GM21381 (cell line): ENCODE results near the gene NSUN5.
"Not testable (repeated sequence)": the region's sequence is repeated elsewhere in the genome, so short reads cannot be mapped to it uniquely, and the experiment has no call there.

ENCODE experiments used
- ATAC-seq: cut with Tn5 transposase; IDR thresholded peaks from one replicate; pipeline ENCODE4 v1.9.1; 2021; ENCODE audit warnings: mild to moderate bottlenecking, moderate library complexity; ENCODE audit not compliant: unreplicated experiment

The NSUN5 gene

DNA sequence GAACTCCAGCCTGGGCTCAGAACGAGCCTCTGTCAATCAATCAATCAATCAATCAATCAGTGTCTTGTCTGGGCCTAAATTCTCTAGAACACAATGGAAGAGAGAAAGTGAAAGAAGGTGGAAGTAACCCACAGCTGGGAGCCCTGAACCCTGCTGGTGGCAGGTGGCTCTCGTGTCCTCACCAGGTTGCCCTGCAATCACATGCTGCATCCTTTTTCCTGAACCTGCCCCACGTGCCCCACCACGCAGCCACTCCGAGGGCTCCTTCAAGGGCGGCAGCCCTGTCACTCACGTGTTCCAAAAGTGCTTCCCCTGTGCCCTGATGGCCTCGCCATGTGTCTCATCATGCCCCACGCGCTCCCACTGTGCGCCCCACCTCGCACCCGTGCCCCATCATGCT lies 18.8 kb upstream of the NSUN5 start:
- not testable (repeated sequence) for ATAC-seq

DNA sequence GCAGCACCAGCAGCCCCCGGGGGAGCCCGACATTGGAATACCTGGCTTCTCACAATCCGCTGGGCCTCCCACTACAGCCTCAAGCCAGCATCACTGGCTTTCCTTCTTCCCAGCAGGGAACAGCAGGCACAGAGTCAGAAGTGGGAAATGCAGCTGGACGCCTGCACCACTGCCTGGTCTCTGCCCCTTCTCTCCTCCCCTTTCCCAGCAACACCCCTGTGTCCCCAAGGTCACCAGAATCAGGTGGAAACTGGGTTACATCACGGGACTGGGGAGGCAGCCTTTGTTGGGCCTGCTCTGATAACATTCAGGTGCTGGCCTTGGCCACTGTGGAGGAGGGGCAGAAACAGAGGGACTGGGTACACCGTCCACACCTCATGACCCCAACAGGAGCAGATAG lies 16.8 kb upstream of the NSUN5 start:
- ATAC-seq, result not testable (repeated sequence)

DNA sequence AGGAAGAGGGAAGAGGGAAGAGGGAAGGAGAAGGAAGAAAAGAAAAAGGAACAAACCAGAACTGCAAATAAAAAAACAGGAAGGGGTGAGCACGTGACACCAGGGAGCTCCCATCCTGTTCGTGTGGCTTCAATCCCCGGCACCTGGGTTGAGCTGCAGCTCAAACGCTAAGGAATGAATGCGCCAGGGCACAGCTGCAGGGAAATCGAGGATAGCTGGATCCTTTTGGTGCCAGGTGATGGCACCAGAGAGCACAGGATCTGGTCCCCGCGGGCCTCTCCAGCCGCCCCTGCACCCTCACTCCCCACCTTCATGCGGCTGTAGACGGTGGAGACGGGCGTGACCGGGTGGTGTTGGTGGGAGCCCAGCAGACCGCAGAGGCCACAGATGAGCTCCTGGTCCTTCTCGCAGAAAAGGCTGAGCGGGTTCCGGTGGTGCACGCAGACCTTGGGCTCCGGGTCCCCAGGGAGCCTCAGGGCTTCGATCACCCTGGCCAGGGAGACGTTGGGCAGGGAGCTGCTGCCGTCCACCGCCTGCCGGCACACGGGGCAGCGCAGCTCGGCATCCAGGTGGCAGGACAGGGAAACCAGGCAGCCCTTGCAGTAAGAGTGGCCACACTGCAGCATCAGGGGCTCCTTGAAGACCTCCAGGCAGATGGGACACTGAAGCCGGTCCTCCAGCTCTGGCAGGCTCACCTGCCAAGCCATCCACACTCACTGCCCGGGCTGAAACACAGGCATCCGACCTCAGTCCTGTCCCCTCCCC lies 15.6 kb upstream of the NSUN5 start:
- peak; percentile 54 for ATAC-seq

GRCh38 chr7:73323434-73324080 lies 14.9 kb upstream of the NSUN5 start:
- not testable (repeated sequence) for ATAC-seq

- not testable (repeated sequence) for ATAC-seq
Observed at GRCh38 chr7:73320009-73320408, 11.4 kb upstream of the NSUN5 start.

GRCh38 chr7:73319541-73319940 lies 10.9 kb upstream of the NSUN5 start:
- not testable (repeated sequence) for ATAC-seq

DNA sequence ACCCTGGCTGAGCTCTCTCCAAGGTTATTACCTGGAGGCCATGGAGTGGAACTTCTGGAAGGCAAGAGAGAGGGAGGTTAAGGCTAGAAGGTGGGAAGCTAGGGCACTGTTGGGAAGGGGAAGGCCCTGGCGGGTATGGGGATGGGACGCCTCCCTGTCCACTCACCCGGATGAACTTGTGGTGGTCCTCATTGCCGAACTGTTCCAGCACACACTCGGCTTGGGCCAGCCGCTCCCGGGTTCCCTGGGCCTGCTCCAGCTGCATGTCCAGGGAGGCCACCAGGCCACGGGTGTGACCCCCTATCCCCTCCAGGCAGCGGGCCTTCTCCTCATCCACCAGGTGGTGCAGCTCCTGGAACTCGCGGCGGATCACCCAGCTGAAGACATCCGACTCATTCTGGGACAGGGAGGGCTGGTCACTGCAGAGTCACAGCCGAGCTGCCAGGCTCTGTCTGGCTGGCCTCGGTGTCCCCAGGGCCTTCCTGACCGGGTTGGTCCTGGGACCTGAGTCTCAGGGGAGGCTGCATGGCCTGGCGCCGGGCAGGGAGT lies 10.1 kb upstream of the NSUN5 start:
- not testable (repeated sequence) for ATAC-seq

DNA sequence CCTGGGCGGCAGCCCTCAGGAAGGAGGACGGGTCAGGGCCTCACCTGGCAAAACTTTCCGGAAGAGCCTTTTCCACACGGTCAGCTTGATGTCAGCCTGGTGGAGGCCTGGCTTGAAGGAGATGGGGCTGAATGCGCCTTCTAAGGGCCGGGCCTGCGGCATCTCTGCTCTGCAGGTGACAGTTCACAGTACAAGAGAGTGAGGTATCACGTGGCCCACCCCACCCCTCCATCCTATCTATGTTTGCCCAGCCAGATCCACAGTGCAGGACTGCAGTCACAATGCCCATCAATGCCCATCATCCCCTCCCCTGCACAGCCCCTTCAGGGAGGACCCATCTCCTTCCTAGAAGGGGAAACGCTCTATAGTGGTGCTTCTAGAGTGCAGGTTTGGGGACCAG lies 7.9 kb upstream of the NSUN5 start:
- no peak for ATAC-seq

GRCh38 chr7:73314271-73314670 lies 5.6 kb upstream of the NSUN5 start:
- no peak for ATAC-seq

- no peak for ATAC-seq
Observed at GRCh38 chr7:73313521-73313906, 4.9 kb upstream of the NSUN5 start.

DNA sequence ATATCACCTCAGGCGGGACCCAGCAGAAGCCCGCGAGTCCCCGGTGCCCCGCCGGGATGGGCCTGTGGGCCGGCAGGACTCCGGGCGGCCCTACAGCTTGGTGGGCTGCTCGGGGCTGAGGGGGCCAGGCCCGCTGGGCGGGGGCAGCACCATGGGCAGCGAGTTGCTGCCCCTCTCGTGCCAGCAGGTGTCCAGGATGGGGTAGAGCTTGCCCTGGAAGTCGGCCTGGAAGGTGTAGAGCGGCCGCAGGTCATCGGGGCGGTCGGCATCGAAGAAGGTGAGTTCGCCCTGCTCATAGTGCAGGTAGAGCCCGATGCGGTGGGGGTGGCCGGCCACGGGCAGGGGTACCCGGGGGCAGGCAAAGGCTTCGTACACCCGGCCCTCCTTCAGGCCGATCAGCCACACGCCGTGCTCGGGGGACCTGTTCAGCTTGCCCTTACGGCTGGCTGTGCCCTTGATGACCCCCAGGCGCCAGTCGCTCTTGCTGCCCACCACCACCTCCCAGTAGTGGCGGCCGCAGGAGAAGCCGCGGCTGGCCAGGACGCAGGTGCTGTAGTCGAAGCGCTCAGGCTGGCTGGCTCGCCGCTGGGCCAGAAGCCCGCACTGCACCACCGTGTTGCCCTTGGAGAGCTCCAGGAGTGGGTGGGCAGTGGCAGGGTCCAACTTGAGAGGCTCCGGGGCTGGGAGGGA lies 4.3 kb upstream of the NSUN5 start:
- ATAC-seq, result no peak

GRCh38 chr7:73311421-73311820 lies 2.8 kb upstream of the NSUN5 start:
- ATAC-seq, result not testable (repeated sequence)

- peak; percentile 47 for ATAC-seq
Observed at GRCh38 chr7:73308074-73308664, 457 bp downstream of the NSUN5 start.

DNA sequence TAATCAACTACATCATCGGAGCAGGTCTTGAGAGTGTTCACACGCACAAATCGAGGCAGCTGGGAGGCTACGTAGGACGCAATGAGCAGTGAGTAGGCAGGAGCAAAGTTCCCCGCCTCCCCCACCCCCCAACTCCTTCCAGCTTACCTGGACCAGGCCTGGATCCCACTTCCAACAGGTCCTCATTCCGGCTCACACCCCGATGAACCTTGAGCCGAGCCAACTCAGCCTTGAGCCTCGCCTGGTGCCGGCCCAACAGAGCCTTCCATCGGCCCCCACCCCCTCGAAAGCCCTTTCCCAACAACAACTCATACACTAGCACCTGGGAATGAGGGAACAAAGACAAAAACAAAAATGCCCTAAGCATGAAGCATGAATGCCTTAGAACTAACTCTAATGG lies 1.2 kb downstream of the NSUN5 start:
- ATAC-seq, result no peak

- ATAC-seq, result not testable (repeated sequence)
Observed at GRCh38 chr7:73304612-73305387, 3.8 kb downstream of the NSUN5 start.

DNA sequence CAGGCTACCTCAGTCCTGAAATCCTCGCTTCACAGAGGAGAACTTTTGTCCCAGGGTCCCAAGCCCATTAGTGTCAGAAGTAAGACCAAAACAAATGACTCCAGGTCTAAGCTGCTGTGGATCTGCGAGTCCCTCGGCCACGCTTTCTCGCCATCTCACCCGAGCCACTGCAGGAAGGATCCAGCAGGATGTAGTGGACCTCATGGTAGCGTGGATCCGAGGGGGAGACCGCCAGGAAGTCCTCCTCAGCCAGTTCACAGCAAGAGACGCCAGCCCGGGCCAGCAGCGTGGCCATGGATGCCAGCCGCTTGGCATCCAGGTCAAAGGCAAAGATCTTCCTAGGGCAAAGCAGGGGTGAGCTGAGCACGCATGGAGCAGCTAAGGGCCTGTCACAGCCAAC lies 4.6 kb downstream of the NSUN5 start:
- no peak for ATAC-seq

GRCh38 chr7:73303546-73303945 lies 5.1 kb downstream of the NSUN5 start:
- no peak for ATAC-seq

DNA sequence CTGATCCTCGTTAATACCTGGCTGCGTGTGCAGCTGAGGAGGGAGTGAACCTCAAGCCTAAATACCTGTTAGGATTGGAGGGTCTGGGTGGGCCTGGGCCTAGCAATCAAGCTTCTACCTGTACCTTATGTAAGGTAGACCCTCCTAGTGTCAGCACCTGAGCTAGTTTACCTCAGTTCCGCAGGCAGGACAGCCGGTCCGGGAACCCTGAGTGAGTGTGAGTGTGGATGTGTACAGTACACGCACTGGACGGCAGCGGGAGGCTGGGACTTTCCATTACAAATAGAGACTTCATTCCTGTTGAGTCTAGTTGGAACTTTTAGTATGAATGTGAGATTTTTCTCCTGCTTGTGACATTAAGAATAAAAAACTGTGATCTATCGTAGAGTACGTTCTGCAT lies 5.8 kb downstream of the NSUN5 start:
- ATAC-seq, result not testable (repeated sequence)

DNA sequence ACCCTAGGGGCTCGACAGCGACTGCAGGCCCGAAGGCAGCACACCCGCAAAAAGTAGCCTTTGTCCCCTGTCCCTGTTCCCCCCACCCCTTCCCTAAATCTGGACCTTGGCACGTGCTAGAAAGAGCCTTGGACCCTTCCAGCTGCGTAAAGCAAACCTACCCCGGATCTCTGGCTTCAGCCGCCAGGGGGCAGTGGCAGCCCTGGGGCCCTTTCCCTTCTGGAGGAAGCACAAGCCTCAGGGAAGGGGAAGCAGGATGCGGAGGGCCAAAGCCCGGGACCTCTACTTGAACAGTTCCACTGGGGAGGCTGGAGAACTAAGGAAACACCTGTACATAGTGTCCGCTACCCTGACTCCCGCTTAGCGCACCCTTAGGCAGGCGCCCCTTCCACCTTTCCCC lies 7.5 kb downstream of the NSUN5 start:
- ATAC-seq, result not testable (repeated sequence)

DNA sequence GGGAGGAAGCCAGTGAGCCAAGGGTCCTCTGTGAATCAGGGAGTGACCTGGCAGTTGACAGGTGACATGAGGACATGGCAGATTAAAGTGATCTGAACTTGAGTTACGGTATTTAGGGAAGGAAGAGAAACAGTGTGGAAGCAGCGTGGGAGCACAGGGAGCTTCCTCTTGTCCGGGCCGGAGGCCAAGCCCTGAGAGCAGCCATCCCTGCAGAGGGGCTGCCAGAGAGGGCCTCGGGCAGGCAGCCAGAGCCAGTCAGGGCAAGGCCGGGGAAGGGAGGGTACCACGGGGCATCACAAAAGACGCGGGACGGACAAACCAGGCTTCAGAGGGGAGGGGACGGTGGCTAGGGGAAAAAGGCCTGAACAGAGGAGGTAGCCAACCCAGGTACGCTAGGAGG lies 8.8 kb downstream of the NSUN5 start:
- ATAC-seq, result not testable (repeated sequence)
